ENCODE measurements around the gene TTC31. TPM values are rescaled to one million over a fixed set of nuclear protein-coding genes. Genes with fewer than 3 reads are reported as not detected.

TTC31 gene
- total and polyA plus RNA-seq, 2 donors (not counting 1 experiment from before 2014, with no cell fraction given): 68.5 to 72.3 TPM

DNA sequence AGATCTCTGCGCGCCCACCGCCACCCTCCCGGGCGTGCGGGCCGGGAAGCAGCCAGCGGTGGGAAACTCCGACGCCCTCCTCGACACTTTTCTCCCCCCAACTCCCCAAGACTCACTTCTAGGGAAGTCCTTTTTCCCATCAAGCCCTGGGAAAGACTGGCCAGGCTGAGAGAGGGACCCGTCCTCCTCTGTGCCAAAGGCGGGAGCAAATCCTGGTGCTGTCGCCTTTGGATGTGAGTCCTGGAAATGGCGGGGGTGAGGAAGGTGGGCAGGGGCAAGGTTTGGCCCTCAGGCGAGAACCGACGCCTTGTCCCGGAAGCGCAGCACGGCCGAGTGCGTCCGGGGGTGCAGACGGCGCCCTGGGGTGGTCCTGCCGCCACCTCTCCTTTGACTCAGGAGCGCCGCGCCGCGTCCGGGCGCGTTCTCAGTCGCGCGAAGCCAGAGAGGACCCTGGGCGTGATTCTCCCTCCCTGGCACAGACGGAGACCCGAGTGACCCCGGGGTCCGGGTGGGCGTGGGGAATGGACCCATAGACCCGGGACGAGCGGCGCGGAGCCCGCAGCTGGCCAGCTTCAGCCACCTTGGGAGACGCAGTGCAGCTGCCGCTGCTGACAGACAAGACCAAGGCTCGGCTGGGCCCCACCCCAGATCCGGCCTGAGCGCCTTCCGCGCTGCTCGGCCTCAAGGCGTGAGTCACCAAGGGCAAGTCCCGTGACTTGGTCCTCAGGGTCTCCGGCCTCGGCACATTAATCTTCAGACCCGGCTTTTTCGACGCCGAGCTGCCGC is 20.0 kb downstream of the TTC31 start:
- peak; percentile 90 for TF ChIP-seq EZH2 (IDR thresholded peaks at IDR 0.05; ENCODE audit: borderline replicate concordance, insufficient read depth, low read depth, low read length, poor library complexity, severe bottlenecking)
- TF ChIP-seq, protein P1, sequence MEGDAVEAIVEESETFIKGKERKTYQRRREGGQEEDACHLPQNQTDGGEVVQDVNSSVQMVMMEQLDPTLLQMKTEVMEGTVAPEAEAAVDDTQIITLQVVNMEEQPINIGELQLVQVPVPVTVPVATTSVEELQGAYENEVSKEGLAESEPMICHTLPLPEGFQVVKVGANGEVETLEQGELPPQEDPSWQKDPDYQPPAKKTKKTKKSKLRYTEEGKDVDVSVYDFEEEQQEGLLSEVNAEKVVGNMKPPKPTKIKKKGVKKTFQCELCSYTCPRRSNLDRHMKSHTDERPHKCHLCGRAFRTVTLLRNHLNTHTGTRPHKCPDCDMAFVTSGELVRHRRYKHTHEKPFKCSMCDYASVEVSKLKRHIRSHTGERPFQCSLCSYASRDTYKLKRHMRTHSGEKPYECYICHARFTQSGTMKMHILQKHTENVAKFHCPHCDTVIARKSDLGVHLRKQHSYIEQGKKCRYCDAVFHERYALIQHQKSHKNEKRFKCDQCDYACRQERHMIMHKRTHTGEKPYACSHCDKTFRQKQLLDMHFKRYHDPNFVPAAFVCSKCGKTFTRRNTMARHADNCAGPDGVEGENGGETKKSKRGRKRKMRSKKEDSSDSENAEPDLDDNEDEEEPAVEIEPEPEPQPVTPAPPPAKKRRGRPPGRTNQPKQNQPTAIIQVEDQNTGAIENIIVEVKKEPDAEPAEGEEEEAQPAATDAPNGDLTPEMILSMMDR (IDR thresholded peaks at IDR 0.05): no peak
- peaks cover 0 to 10% of the 10 kb centered on the region in 2 experiments for H3K36me3 ChIP-seq (replicated peaks in 1 of 2; ENCODE audit: control extremely low read depth in 1 of 2, control insufficient read depth in 1 of 2, extremely low read depth in 1 of 2, insufficient read depth in 2 of 2, low read length in 1 of 2)
- Mint-ChIP-seq H3K9me3 (ENCODE audit: insufficient read depth) (no peaks in the 10 kb centered on the region), H3K4me1 (peaks cover 75% of the 10 kb centered on the region), H3K27ac (peak overlapping the region; percentile 81), H3K4me3 (peak overlapping the region; percentile 86), H3K27me3 (peaks cover 62% of the 10 kb centered on the region)
- H4K20me1 ChIP-seq (ENCODE audit: control insufficient read depth, insufficient read depth, low read length, poor library complexity, severe bottlenecking): no peaks in the 10 kb centered on the region
- H3K4me3 ChIP-seq (ENCODE audit: control extremely low read depth in 1 of 5, extremely low read depth in 1 of 5, insufficient read depth in 1 of 5, low read depth in 2 of 5, low read length in 4 of 5): peak overlapping the region; percentile 3 to 67 (median 52)
- H3K4me1 ChIP-seq (ENCODE audit: control insufficient read depth in 2 of 2, insufficient read depth in 2 of 2, low read length in 2 of 2): peaks cover 55 to 58% of the 10 kb centered on the region in 2 donors
- H3K27ac ChIP-seq (ENCODE audit: low read length in 2 of 2): no peak overlapping the region
- ATAC-seq (ENCODE audit: low read depth) (peak; percentile 18), DNase-seq (peak; percentile 69)
- intact Hi-C loops (cut with micrococcal nuclease): loop anchor here (1.0 kb wide), 1 partner anchor 84 kb away; no protein-coding TSS in a partner anchor
- peaks cover 0 to 27% (median 0%) of the 10 kb centered on the region in 3 donors for H3K9me3 ChIP-seq (ENCODE audit: control extremely low read depth in 1 of 3, control insufficient read depth in 2 of 3, insufficient read depth in 1 of 3, low read length in 2 of 3)
- H3K9ac ChIP-seq (ENCODE audit: low read length): peak overlapping the region; percentile 67
- H3K4me2 ChIP-seq (replicated peaks; ENCODE audit: low read depth, low read length, poor library complexity, severe bottlenecking): peak overlapping the region; percentile 94
- WGBS (ENCODE audit: insufficient coverage): 1% methylated on average over 56 of the region's 67 CpGs
- peaks cover 0 to 80% (median 37%) of the 10 kb centered on the region in 4 experiments for H3K27me3 ChIP-seq (replicated peaks in 1 of 4; ENCODE audit: control extremely low read depth in 1 of 4, control insufficient read depth in 3 of 4, insufficient read depth in 4 of 4, low read length in 3 of 4)
- ChIA-PET POLR2A (interaction anchor here (0.6 to 1.6 kb wide), 4 partner anchors 45 to 84 kb away, joined by 3 to 6 read pairs (median 4); partner anchors contain the start of gene WBP1), CTCF (interaction anchor here (1.0 to 8.1 kb wide), 9 partner anchors 8 to 85 kb away, joined by 3 to 111 read pairs (median 5); partner anchors contain the start of genes CCDC142, TLX2 and TTC31)
- peaks cover 8% of the 10 kb centered on the region for H3K79me2 ChIP-seq (ENCODE audit: control insufficient read depth, insufficient read depth, low read length)
- peak overlapping the region; percentile 73 for H2AFZ ChIP-seq (ENCODE audit: insufficient read depth, low read depth, low read length, poor library complexity, severe bottlenecking)
